Endothelial cell of umbilical vein (primary cell): ENCODE measurements around the gene SULT1C4. TPM values are rescaled to one million over a fixed set of nuclear protein-coding genes. Genes with fewer than 3 reads are reported as not detected.

Experiments used
- BruUV-seq: library from RNA; stranded (reverse); fragments of 400-500 nt; replicated peaks from 2 replicates; lab custom pipeline; 2021; lab: Mats Ljungman, UMichigan
- CTCF ChIA-PET: fragments of 300-600, 350-600 bp; sonication (Branson Sonifier 250); formaldehyde crosslinking; loops from one replicate; lab custom pipeline; 2021; ENCODE audit warnings: antibody characterized with exemption, inconsistent platforms; lab: Charles Lee
- POLR2A ChIA-PET: fragments of 300-600, 350-600 bp; sonication (Branson Sonifier 250); formaldehyde crosslinking; loops from one replicate; lab custom pipeline; 2021; ENCODE audit warnings: antibody characterized with exemption, inconsistent platforms; lab: Charles Lee
- DNase-seq: peaks from one replicate; pipeline ENCODE4 v3.0.0-alpha.2; 2011; ENCODE audit warnings: low read depth, low spot score
- FAIRE-seq: peaks from 2 replicates; lab custom pipeline; 2011; peaks lifted over from hg19 to GRCh38; lab: Jason Lieb, UNC
- H2AFZ ChIP-seq: 2 replicates; pipeline ENCODE4 v1.6.0; 2012; ENCODE audit warnings: low read depth, low read length, control low read depth, inconsistent platforms
- H3K27ac ChIP-seq: 2 replicates; pipeline ENCODE4 v1.5.1; 2011; ENCODE audit warnings: low read depth, mild to moderate bottlenecking, control low read depth, low read length, moderate library complexity; ENCODE audit not compliant: insufficient read depth
- H3K27me3 ChIP-seq, 2 experiments: 2 replicates each; pipeline versions ENCODE4 v1.6.0 to v1.6.1; 2011; ENCODE audit warnings: low read length in 2 of 2, mixed read lengths in 1 of 2; ENCODE audit not compliant: control insufficient read depth in 2 of 2, insufficient read depth in 2 of 2
- H3K36me3 ChIP-seq, 2 experiments: 2 replicates in 1 of 2; 3 replicates in 1 of 2; pipeline ENCODE4 v1.5.1; 2011; ENCODE audit warnings: low read length in 2 of 2, mild to moderate bottlenecking in 1 of 2, moderate library complexity in 1 of 2; ENCODE audit not compliant: control insufficient read depth in 2 of 2, insufficient read depth in 2 of 2; ENCODE audit errors: extremely low read depth in 1 of 2
- H3K4me1 ChIP-seq: 3 replicates; pipeline ENCODE4 v1.5.1; 2011; ENCODE audit warnings: mild to moderate bottlenecking, low read length; ENCODE audit not compliant: control insufficient read depth, insufficient read depth; ENCODE audit errors: extremely low read depth
- H3K4me2 ChIP-seq: 2 replicates; pipeline ENCODE4 v1.6.1; 2011; ENCODE audit warnings: low read length, control low read depth, mixed read lengths; ENCODE audit not compliant: insufficient read depth
- H3K4me3 ChIP-seq, 3 experiments: fragments of 200-600 bp in 1 of 3; sonication (generic), shearing (Covaris generic) in 1 of 3; replicated peaks in 1 of 3; 2 replicates each; pipeline ENCODE4 v1.5.1; 2011 to 2016; ENCODE audit warnings: control low read depth in 3 of 3, low read length in 3 of 3, mild to moderate bottlenecking in 2 of 3, inconsistent platforms in 1 of 3, low read depth in 1 of 3, moderate library complexity in 1 of 3; ENCODE audit not compliant: insufficient read depth in 1 of 3
- H3K79me2 ChIP-seq: 2 replicates; pipeline ENCODE4 v1.6.0; 2012; ENCODE audit warnings: low read length, inconsistent platforms; ENCODE audit not compliant: control insufficient read depth, insufficient read depth
- H3K9ac ChIP-seq: replicated peaks from 2 replicates; pipeline ENCODE3; 2011; ENCODE audit warnings: low read length, control low read depth; ENCODE audit not compliant: insufficient read depth; ENCODE audit errors: extremely low read depth
- H3K9me1 ChIP-seq: replicated peaks from 3 replicates; pipeline ENCODE4 v1.6.0; 2011; ENCODE audit warnings: mild to moderate bottlenecking, low read length; ENCODE audit not compliant: control insufficient read depth, insufficient read depth; ENCODE audit errors: extremely low read depth
- H3K9me3 ChIP-seq: replicated peaks from 2 replicates; pipeline ENCODE4 v1.5.1; 2012; ENCODE audit warnings: low read length, inconsistent platforms; ENCODE audit not compliant: control insufficient read depth, insufficient read depth
- H4K20me1 ChIP-seq: replicated peaks from 2 replicates; pipeline ENCODE3; 2011; ENCODE audit warnings: mild to moderate bottlenecking, low read length; ENCODE audit not compliant: control insufficient read depth, insufficient read depth; ENCODE audit errors: extremely low read depth
- CTCF ChIP-seq, 2 donors: IDR thresholded peaks; 1 replicate in 1 of 2; 2 replicates in 1 of 2; pipeline ENCODE4 v1.5.1; 2011; ENCODE audit warnings: low read length in 2 of 2, mild to moderate bottlenecking in 2 of 2, moderate library complexity in 2 of 2, control low read depth in 1 of 2, inconsistent platforms in 1 of 2, low read depth in 1 of 2; ENCODE audit not compliant: insufficient read depth in 1 of 2; ENCODE audit errors: extremely low read depth in 1 of 2
- EZH2 ChIP-seq: IDR thresholded peaks from 2 replicates; pipeline ENCODE4 v1.6.1; 2012; ENCODE audit warnings: borderline replicate concordance, low read depth, mild to moderate bottlenecking, moderate library complexity, low read length, inconsistent platforms; ENCODE audit not compliant: severe bottlenecking
- GATA2 ChIP-seq: IDR thresholded peaks from 2 replicates; pipeline ENCODE4 v1.7.0; 2011; ENCODE audit warnings: low read depth, mild to moderate bottlenecking, moderate library complexity, mixed read lengths, low read length; ENCODE audit not compliant: insufficient read length, insufficient read depth
- JUN ChIP-seq: IDR thresholded peaks from 2 replicates; pipeline ENCODE4 v1.6.1; 2011; ENCODE audit warnings: borderline replicate concordance, low read depth; ENCODE audit not compliant: insufficient read length, insufficient read depth
- MAX ChIP-seq: IDR thresholded peaks from 2 replicates; pipeline ENCODE4 v1.6.1; 2011; ENCODE audit not compliant: insufficient read depth, insufficient read length
- POLR2AphosphoS5 ChIP-seq: IDR thresholded peaks from 2 replicates; pipeline ENCODE4 v1.6.1; 2012; ENCODE audit warnings: low read depth, mild to moderate bottlenecking, control low read depth, low read length, moderate library complexity; ENCODE audit not compliant: insufficient read depth
- dilution Hi-C: fragments of 300-500 bp; cut with MboI; formaldehyde crosslinking; loops from one replicate; pipeline ENCODE4 v1.15.0; 2019; ENCODE audit warnings: low sequenced_read_pairs; ENCODE audit not compliant: extremely low pct_ligation_motif_present
- intact Hi-C: fragments of 100-400 bp; cut with micrococcal nuclease; formaldehyde crosslinking; loops from one replicate; pipeline ENCODE4 v1.10.0; 2022
- polyA plus RNA-seq, 4 experiments: library from polyadenylated mRNA; depleted of rRNA in 3 of 4; stranded (reverse) in 3 of 4; unstranded in 1 of 4; fragments of >200 nt; gene quantifications; 2 replicates each; pipeline versions ENCODE4 v1.2.1 to v1.2.3, GENCODE V29; 2011 to 2012; ENCODE audit warnings: missing spikeins in 1 of 4
- total RNA-seq: library from RNA; stranded (reverse); gene quantifications from 2 replicates; pipeline ENCODE4 v1.2.3, GENCODE V29; 2021

The SULT1C4 gene
- total and polyA plus RNA-seq, 2 donors (not counting 3 experiments of a cell fraction or from before 2014, with no cell fraction given), result 17.2 to 29.3 TPM

- no TSS peak for BruUV-seq
- no peak overlapping the region for H3K4me3 ChIP-seq
- H3K79me2 ChIP-seq, result no peaks in the 10 kb centered on the region
- H3K4me2 ChIP-seq, result no peak overlapping the region
- H3K4me1 ChIP-seq, result no peaks in the 10 kb centered on the region
- DNase-seq (no peak), FAIRE-seq (no peak)
- ChIA-PET POLR2A (no interaction called here), CTCF (no interaction called here)
- dilution Hi-C loops, result no loop called here
- H3K9ac ChIP-seq, result no peak overlapping the region
- H3K9me3 ChIP-seq, result no peaks in the 10 kb centered on the region
- H3K9me1 ChIP-seq, result no peaks in the 10 kb centered on the region
- intact Hi-C loops, result no loop called here
- H3K36me3 ChIP-seq, result no peaks in the 10 kb centered on the region
- H3K27me3 ChIP-seq, result peaks cover 0 to 7% of the 10 kb centered on the region in 2 experiments
- no peak overlapping the region for H3K27ac ChIP-seq
- no peaks in the 10 kb centered on the region for H4K20me1 ChIP-seq
- TF ChIP-seq JUN (no peak), POLR2AphosphoS5 (no peak), CTCF (IDR thresholded peaks at IDR 0.05; ENCODE audit: extremely low read depth in 1 of 2, insufficient read depth in 1 of 2, low read depth in 1 of 2, low read length in 2 of 2) (no peak), MAX (no peak), EZH2 (no peak), GATA2 (no peak)
- H2AFZ ChIP-seq, result no peak overlapping the region
Observed at GRCh38 chr2:108403494-108403893, 25.7 kb downstream of the SULT1C4 start.
